Measurements from ENCODE around the gene DIO1.

DIO1 gene

DNA sequence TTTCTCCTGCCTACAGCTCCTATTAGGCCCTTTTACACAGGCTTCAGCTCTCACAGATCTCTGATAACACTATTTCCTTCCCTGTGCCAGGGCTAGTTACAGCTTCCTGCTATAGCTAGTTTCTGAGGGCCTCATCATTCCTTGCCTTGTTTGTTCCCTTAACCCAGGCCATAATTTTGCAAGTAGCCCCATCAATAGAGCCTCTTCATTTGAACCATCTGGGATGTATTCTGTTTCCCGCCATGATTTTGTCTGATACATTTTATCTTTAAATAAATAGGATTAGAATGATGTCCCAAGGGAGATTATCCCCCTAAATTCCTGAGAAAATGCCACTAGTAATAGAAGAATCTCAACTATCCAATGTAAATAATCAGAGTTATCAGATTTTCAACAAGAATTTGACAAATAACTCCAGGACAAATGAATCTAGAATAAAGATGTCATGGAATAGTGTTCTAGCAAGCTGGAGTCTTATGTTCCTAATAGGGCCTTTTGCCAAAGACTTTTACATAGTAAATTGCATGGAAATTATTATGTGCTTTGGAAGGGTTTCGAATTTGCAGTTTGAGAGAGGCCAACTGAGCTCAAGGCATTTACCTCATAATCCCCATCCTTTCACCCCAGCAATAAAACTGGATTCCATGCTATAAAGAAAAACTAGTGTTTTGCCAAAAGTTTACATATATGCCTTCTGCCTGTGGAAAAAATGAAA, 35.4 kb downstream of the DIO1 start:
- Mint-ChIP-seq H3K4me3 (no peak overlapping the region), H3K9me3 (peaks cover 29% of the 10 kb centered on the region), H3K27me3 (ENCODE audit: low read depth, poor library complexity) (peaks cover 3% of the 10 kb centered on the region), H3K4me1 (no peaks in the 10 kb centered on the region), H3K27ac (peak overlapping the region; percentile 94), H3K36me3 (ENCODE audit: low read depth) (peaks cover 89% of the 10 kb centered on the region)
- TF ChIP-seq, protein P1, sequence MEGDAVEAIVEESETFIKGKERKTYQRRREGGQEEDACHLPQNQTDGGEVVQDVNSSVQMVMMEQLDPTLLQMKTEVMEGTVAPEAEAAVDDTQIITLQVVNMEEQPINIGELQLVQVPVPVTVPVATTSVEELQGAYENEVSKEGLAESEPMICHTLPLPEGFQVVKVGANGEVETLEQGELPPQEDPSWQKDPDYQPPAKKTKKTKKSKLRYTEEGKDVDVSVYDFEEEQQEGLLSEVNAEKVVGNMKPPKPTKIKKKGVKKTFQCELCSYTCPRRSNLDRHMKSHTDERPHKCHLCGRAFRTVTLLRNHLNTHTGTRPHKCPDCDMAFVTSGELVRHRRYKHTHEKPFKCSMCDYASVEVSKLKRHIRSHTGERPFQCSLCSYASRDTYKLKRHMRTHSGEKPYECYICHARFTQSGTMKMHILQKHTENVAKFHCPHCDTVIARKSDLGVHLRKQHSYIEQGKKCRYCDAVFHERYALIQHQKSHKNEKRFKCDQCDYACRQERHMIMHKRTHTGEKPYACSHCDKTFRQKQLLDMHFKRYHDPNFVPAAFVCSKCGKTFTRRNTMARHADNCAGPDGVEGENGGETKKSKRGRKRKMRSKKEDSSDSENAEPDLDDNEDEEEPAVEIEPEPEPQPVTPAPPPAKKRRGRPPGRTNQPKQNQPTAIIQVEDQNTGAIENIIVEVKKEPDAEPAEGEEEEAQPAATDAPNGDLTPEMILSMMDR (IDR thresholded peaks at IDR 0.05), result no peak
- no peak for DNase-seq

DNA sequence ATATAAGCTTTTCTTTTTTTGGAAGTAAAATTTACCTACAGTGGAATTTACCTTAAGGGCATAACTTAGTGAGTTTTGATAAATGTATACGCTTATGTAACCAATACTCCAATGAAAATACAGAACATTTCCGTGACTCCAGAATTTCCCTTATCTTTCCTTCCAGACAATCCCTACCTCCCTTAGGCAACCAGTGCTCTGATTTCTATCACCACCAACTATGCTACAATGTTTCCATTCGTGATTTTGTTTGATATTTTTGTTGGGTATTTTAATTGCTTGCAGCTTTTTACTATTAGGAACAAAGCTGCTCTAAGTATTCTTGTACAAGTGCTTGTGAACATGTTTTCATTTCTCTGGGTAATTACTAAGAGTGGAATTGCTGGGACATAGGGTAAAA, 36.9 kb downstream of the DIO1 start:
- no peak for DNase-seq
- peaks cover 3% of the 10 kb centered on the region for H3K27me3 Mint-ChIP-seq (ENCODE audit: low read depth, poor library complexity)
- no peak overlapping the region for H3K27ac Mint-ChIP-seq
- H3K36me3 Mint-ChIP-seq (ENCODE audit: low read depth), result peaks cover 87% of the 10 kb centered on the region
- TF ChIP-seq, protein P1 (IDR thresholded peaks at IDR 0.05), result no peak
- no peak overlapping the region for H3K4me3 Mint-ChIP-seq
- no peaks in the 10 kb centered on the region for H3K4me1 Mint-ChIP-seq
- peaks cover 42% of the 10 kb centered on the region for H3K9me3 Mint-ChIP-seq

GRCh38 chr1:53931523-53931922, 37.5 kb downstream of the DIO1 start:
- DNase-seq, result no peak
- TF ChIP-seq, protein P1 (IDR thresholded peaks at IDR 0.05), result no peak
- H3K9me3 Mint-ChIP-seq, result peaks cover 44% of the 10 kb centered on the region
- H3K4me3 Mint-ChIP-seq, result no peak overlapping the region
- H3K27ac Mint-ChIP-seq, result no peak overlapping the region
- peaks cover 3% of the 10 kb centered on the region for H3K27me3 Mint-ChIP-seq (ENCODE audit: low read depth, poor library complexity)
- no peaks in the 10 kb centered on the region for H3K4me1 Mint-ChIP-seq
- H3K36me3 Mint-ChIP-seq (ENCODE audit: low read depth), result peaks cover 88% of the 10 kb centered on the region

DNA sequence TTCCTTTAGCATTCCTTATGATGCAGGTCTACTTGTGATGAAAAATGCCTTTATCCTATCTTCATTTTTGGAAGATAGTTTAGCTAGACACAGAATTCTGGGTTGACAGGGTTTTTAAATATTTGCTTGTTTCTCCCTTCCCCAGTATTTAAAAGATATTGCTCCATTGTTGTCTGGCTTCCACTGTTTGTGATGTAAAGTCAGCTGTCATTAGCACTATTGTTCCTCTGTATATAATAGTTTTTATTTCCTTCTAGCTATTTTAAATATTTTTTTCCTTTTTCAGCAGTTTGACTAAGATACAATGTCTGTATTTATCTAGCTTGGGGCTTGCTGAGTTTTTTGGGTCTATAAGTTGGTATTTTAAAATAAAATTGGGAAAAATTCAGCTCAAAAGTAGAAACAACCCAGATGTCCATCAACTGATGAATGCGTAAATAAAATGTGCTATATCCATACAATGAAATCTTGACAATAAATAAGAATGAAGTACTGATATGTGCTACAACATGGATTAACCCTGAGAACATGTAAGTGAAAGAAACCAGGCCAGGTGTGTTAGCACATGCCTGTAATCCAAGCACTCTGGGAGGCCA, 40.3 kb downstream of the DIO1 start:
- Mint-ChIP-seq H3K4me3 (no peak overlapping the region), H3K27me3 (ENCODE audit: low read depth, poor library complexity) (peaks cover 6% of the 10 kb centered on the region), H3K4me1 (no peaks in the 10 kb centered on the region), H3K9me3 (peaks cover 55% of the 10 kb centered on the region), H3K27ac (no peak overlapping the region), H3K36me3 (ENCODE audit: low read depth) (peaks cover 94% of the 10 kb centered on the region)
- TF ChIP-seq, protein P1 (IDR thresholded peaks at IDR 0.05), result no peak
- DNase-seq, result no peak

DNA sequence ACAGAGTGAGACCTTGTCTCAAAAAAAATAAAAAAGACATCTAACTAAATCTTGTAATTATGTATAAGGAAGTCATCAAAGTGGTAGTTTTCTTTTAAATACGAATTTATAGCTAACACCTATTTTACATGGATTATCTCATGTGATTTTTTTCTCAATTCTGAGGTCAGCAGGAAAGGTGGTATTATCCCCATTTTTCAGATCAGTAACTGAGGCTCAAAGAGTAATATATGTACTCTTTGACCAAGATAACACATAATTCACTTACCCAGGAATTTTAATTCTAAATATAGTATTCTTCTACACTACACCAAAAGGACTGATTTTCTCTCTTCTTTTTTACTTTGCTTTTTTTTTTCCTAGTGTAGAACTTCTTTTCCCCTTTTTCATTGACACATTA, 42.4 kb downstream of the DIO1 start:
- peaks cover 6% of the 10 kb centered on the region for H3K27me3 Mint-ChIP-seq (ENCODE audit: low read depth, poor library complexity)
- DNase-seq, result no peak
- TF ChIP-seq, protein P1 (IDR thresholded peaks at IDR 0.05), result no peak
- no peak overlapping the region for H3K27ac Mint-ChIP-seq
- H3K4me1 Mint-ChIP-seq, result peaks cover 4% of the 10 kb centered on the region
- H3K4me3 Mint-ChIP-seq, result no peak overlapping the region
- peaks cover 65% of the 10 kb centered on the region for H3K9me3 Mint-ChIP-seq
- H3K36me3 Mint-ChIP-seq (ENCODE audit: low read depth), result peaks cover 85% of the 10 kb centered on the region
